ENCODE measurements around the gene CHP1.

DNA sequence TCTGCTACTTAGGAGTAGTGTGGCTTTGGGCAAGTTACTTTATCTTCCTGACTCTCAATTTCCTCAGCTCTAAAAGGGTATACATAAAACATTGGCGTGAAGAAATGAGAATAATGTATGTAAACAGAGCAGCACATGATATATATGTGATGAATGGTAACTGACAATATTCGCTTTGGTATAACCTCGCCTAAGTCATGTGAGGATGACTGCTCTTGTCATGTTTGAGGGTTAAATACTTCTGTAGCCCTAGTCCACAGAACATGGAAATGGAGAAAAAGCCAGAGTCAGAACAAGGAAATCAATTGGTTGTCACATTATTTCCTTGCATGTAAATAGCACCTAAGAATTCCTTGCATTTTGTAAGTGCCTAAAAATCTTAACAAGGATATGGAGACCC lies 25.0 kb downstream of the CHP1 start:
- TF ChIP-seq TAF1 (IDR thresholded peaks at IDR 0.05; ENCODE audit: low read depth, low read length) = no peak
- TF ChIP-seq, protein P1, sequence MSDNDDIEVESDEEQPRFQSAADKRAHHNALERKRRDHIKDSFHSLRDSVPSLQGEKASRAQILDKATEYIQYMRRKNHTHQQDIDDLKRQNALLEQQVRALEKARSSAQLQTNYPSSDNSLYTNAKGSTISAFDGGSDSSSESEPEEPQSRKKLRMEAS (IDR thresholded peaks at IDR 0.05) = no peak
- TF ChIP-seq, protein P2, sequence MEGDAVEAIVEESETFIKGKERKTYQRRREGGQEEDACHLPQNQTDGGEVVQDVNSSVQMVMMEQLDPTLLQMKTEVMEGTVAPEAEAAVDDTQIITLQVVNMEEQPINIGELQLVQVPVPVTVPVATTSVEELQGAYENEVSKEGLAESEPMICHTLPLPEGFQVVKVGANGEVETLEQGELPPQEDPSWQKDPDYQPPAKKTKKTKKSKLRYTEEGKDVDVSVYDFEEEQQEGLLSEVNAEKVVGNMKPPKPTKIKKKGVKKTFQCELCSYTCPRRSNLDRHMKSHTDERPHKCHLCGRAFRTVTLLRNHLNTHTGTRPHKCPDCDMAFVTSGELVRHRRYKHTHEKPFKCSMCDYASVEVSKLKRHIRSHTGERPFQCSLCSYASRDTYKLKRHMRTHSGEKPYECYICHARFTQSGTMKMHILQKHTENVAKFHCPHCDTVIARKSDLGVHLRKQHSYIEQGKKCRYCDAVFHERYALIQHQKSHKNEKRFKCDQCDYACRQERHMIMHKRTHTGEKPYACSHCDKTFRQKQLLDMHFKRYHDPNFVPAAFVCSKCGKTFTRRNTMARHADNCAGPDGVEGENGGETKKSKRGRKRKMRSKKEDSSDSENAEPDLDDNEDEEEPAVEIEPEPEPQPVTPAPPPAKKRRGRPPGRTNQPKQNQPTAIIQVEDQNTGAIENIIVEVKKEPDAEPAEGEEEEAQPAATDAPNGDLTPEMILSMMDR (IDR thresholded peaks at IDR 0.05; ENCODE audit: control extremely low read depth in 1 of 3, insufficient read depth in 1 of 3, low read depth in 1 of 3, low read length in 3 of 3) = no peak
- TF ChIP-seq POLR2A (IDR thresholded peaks at IDR 0.05; ENCODE audit: control extremely low read depth in 1 of 2, low read depth in 2 of 2, low read length in 2 of 2) = no peak
- TF ChIP-seq CHD2 (IDR thresholded peaks at IDR 0.05; ENCODE audit: low read length) = no peak
- no peak for TF ChIP-seq BRCA1 (IDR thresholded peaks at IDR 0.05; ENCODE audit: low read depth, low read length)
